Kidney (tissue), 14 donors: Measurements from ENCODE around the gene FMOD. TPM values are rescaled to one million over a fixed set of nuclear protein-coding genes. Genes with fewer than 3 reads are reported as not detected.

ENCODE experiments used
- DNase-seq, 5 donors: peaks; one replicate each; pipeline ENCODE4 v3.0.0-alpha.2; 2013 to 2020
- FAIRE-seq: peaks from 2 replicates; lab custom pipeline; 2012; peaks lifted over from hg19 to GRCh38; lab: Jason Lieb, UNC
- H3K27ac ChIP-seq, 2 donors: one replicate each; pipeline ENCODE4 v1.7.0; 2013; ENCODE audit warnings: low read depth in 2 of 2, low read length in 2 of 2, inconsistent platforms in 1 of 2
- H3K27me3 ChIP-seq: one replicate; pipeline ENCODE4 v1.7.1; 2013; ENCODE audit warnings: low read length, inconsistent platforms; ENCODE audit not compliant: control insufficient read depth, insufficient read depth
- H3K36me3 ChIP-seq, 3 donors: one replicate each; pipeline versions ENCODE4 v1.7.0 to v1.7.1; 2013; ENCODE audit warnings: low read length in 3 of 3, control low read depth in 1 of 3, inconsistent platforms in 1 of 3; ENCODE audit not compliant: insufficient read depth in 3 of 3, control insufficient read depth in 2 of 3
- H3K4me1 ChIP-seq, 3 donors: one replicate each; pipeline versions ENCODE4 v1.7.0 to v1.7.1; 2013; ENCODE audit warnings: low read length in 3 of 3, inconsistent platforms in 1 of 3, low read depth in 1 of 3; ENCODE audit not compliant: control insufficient read depth in 2 of 3, insufficient read depth in 2 of 3
- H3K4me3 ChIP-seq, 3 donors: one replicate each; pipeline versions ENCODE4 v1.7.0 to v1.8.1; 2013; ENCODE audit warnings: low read length in 3 of 3, control low read depth in 1 of 3, inconsistent platforms in 1 of 3
- H3K9ac ChIP-seq, 3 donors: one replicate each; pipeline versions ENCODE4 v1.7.0 to v1.7.1; 2013; ENCODE audit warnings: low read length in 3 of 3, control low read depth in 1 of 3, inconsistent platforms in 1 of 3
- H3K9me3 ChIP-seq, 3 donors: one replicate each; pipeline versions ENCODE4 v1.7.0 to v1.7.1; 2013; ENCODE audit warnings: low read length in 3 of 3, control low read depth in 1 of 3, inconsistent platforms in 1 of 3; ENCODE audit not compliant: control insufficient read depth in 2 of 3, insufficient read depth in 1 of 3
- intact Hi-C: fragments of 100-400 bp; cut with DNase I; formaldehyde crosslinking; loops from one replicate; pipeline ENCODE4 v1.11.1; 2022
- polyA plus RNA-seq: library from polyadenylated mRNA; stranded (reverse); fragments of 350-450 nt; fragmentation: Illumina TruSeq; extraction: RNeasy Lipid Tissue Mini Kit (QIAGEN cat#74804); gene quantifications from one replicate; pipeline ENCODE4 v1.2.3, GENCODE V29; 2014; ENCODE audit warnings: low read depth, low replicate concordance; ENCODE audit not compliant: insufficient read depth
- total RNA-seq: library from RNA; stranded (reverse); fragmentation: NEBNext Ultra II Directional; extraction: Animal tissue kit (Norgen Biotek cat#: 25700); gene quantifications from one replicate; pipeline ENCODE4 v1.2.1, GENCODE V29; 2021
- TF ChIP-seq, protein P1 (sequence below): IDR thresholded peaks from 3 replicates; pipeline ENCODE4 v1.5.1; 2012; ENCODE audit warnings: mild to moderate bottlenecking, moderate library complexity, borderline replicate concordance; ENCODE audit not compliant: insufficient read depth; ENCODE audit errors: extremely low read depth
- donor health status: control.
- donor health status: control.
- donor health status: control.
- donor health status: control.
- donor health status: control.
- donor health status: DM: yes; HTN: yes; CAD: no.
- donor health status: Normal renal cell carcinoma (clear cell type).

Gene FMOD
- total and polyA plus RNA-seq, 2 donors from 2014 or later: 7.0 to 22.3 TPM

DNA sequence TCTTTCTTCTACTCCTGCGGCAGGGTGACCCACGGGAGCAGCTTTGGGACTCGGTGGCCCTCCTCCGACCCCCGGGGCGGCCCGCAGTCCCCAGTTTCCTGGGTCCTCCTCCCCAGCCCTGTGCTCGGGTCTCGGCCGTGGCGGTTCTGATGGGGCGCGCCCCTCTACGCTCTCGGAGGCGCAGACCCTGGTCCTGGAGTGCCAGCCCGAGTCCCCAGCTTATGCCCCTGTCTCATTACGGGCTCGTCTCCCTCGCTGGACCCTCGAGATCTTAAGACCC, 45.2 kb downstream of the FMOD start:
- Histone ChIP-seq H3K4me3 (peak overlapping the region; percentile 74 to 81 (median 80)), H3K4me1 (peaks cover 3 to 24% (median 7%) of the 10 kb centered on the region in 3 donors), H3K36me3 (peaks cover 0 to 23% (median 4%) of the 10 kb centered on the region in 3 donors), H3K9me3 (no peaks in the 10 kb centered on the region), H3K27ac (peak overlapping the region; percentile 98 to 99), H3K9ac (peak overlapping the region; percentile 84 to 98 (median 92)), H3K27me3 (no peaks in the 10 kb centered on the region)
- intact Hi-C loops: no loop called here
- DNase-seq (no peak), FAIRE-seq (no peak)
- TF ChIP-seq, protein P1, sequence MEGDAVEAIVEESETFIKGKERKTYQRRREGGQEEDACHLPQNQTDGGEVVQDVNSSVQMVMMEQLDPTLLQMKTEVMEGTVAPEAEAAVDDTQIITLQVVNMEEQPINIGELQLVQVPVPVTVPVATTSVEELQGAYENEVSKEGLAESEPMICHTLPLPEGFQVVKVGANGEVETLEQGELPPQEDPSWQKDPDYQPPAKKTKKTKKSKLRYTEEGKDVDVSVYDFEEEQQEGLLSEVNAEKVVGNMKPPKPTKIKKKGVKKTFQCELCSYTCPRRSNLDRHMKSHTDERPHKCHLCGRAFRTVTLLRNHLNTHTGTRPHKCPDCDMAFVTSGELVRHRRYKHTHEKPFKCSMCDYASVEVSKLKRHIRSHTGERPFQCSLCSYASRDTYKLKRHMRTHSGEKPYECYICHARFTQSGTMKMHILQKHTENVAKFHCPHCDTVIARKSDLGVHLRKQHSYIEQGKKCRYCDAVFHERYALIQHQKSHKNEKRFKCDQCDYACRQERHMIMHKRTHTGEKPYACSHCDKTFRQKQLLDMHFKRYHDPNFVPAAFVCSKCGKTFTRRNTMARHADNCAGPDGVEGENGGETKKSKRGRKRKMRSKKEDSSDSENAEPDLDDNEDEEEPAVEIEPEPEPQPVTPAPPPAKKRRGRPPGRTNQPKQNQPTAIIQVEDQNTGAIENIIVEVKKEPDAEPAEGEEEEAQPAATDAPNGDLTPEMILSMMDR: no peak

DNA sequence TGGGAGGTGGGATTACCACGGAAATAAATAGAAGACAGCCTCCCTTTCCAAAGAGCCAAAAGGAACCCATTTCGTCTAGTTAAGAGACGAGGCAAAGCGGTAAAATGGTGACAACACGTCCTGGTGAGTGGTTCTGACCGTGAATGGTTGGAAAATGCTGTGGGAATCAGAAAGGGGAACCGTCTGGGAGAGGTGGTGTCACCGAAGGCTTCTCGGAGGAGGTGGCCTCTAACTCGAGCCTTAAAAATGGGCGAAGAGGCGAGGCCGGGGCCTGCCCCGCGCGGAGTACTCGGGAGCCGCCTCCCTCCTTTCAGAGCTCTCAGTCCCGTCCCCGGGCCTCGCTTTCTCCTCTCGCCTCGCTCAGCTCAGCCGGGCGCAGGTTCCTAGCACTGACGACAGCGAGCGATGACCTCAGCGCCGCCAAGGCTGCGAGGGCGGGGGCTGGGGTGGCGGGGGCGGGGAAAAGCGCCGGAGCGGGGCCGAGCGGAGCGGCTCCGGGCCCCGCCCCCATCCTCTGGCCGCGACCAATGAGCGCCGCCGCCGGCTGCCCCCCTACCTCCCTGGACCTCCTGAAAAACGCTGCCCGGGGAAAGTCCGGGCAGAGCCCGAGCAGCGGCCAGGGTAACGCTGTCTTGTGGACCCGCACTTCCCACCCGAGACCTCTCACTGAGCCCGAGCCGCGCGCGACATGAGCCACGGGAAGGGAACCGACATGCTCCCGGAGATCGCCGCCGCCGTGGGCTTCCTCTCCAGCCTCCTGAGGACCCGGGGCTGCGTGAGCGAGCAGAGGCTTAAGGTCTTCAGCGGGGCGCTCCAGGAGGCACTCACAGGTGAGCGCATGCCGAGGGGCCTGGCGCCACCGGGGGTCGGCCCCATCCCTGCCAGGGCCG, 45.8 kb downstream of the FMOD start, which contains the start of gene BTG2:
TSS of gene BTG2 (plus strand) at position 601 of the 890 bp plus-strand sequence. CDS start at position 689, 88 bp downstream.
- H3K9me3 ChIP-seq: no peaks in the 10 kb centered on the region
- FAIRE-seq: no peak

DNA sequence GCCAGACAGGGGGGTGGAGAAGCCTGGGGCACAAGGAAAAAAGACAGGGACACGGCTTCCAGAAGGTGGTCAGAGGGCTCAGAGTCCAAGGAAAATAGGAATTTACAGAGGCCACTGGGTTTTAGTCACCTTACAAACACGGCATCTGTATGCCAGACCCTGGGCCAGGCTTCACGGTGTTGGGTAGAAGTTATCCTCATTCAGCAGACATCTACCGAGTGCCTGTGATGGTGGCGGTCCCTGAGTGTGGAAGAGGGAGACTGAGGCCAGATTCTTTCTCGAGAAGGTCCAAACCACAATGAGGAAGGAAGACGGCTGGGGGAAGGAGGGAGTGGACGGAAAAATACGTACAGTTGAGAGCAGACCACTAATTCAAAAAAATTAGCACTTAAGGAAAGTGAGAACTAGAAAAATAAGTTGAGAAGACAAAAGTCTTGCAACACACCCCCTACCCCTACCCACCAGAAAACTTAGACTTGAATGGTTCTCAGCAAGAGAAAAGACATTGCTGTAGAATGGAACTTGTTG, 46.5 kb downstream of the FMOD start:
- H3K27me3 ChIP-seq: no peaks in the 10 kb centered on the region
- H3K4me3 ChIP-seq: peak overlapping the region; percentile 58 to 74 (median 70)
- intact Hi-C loops: no loop called here
- H3K36me3 ChIP-seq: peaks cover 0 to 23% (median 4%) of the 10 kb centered on the region in 3 donors
- peak overlapping the region; percentile 87 to 96 for H3K27ac ChIP-seq
- no peak for DNase-seq
- H3K9ac ChIP-seq: peak overlapping the region; percentile 68 to 99 (median 92)
- TF ChIP-seq, protein P1: no peak
- H3K9me3 ChIP-seq: no peaks in the 10 kb centered on the region
- FAIRE-seq: no peak
- peaks cover 3 to 22% (median 7%) of the 10 kb centered on the region in 3 donors for H3K4me1 ChIP-seq

More for the DNA sequence above, 45.8 kb downstream of the FMOD start, which contains the start of gene BTG2:
- H3K9ac ChIP-seq: peak within 1 kb of the TSS; percentile 84 to 99 (median 98)
- H3K27ac ChIP-seq: peak within 1 kb of the TSS; percentile 98 to 99
- peaks cover 3 to 24% (median 7%) of the 10 kb centered on the region in 3 donors for H3K4me1 ChIP-seq
- peaks cover 0 to 23% (median 4%) of the 10 kb centered on the region in 3 donors for H3K36me3 ChIP-seq
- H3K4me3 ChIP-seq: peak within 1 kb of the TSS; percentile 74 to 81 (median 80)
- no peaks in the 10 kb centered on the region for H3K27me3 ChIP-seq
- TF ChIP-seq, protein P1: no peak
- intact Hi-C loops: no loop called here
- DNase-seq: peak; percentile 94 to 97 (median 96)
